Measurements from ENCODE around the gene SLITRK5.
A peak's percentile ranks its signal among the peaks of the same experiment; 100 is the strongest.

Gene SLITRK5, protein sequence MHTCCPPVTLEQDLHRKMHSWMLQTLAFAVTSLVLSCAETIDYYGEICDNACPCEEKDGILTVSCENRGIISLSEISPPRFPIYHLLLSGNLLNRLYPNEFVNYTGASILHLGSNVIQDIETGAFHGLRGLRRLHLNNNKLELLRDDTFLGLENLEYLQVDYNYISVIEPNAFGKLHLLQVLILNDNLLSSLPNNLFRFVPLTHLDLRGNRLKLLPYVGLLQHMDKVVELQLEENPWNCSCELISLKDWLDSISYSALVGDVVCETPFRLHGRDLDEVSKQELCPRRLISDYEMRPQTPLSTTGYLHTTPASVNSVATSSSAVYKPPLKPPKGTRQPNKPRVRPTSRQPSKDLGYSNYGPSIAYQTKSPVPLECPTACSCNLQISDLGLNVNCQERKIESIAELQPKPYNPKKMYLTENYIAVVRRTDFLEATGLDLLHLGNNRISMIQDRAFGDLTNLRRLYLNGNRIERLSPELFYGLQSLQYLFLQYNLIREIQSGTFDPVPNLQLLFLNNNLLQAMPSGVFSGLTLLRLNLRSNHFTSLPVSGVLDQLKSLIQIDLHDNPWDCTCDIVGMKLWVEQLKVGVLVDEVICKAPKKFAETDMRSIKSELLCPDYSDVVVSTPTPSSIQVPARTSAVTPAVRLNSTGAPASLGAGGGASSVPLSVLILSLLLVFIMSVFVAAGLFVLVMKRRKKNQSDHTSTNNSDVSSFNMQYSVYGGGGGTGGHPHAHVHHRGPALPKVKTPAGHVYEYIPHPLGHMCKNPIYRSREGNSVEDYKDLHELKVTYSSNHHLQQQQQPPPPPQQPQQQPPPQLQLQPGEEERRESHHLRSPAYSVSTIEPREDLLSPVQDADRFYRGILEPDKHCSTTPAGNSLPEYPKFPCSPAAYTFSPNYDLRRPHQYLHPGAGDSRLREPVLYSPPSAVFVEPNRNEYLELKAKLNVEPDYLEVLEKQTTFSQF

DNA sequence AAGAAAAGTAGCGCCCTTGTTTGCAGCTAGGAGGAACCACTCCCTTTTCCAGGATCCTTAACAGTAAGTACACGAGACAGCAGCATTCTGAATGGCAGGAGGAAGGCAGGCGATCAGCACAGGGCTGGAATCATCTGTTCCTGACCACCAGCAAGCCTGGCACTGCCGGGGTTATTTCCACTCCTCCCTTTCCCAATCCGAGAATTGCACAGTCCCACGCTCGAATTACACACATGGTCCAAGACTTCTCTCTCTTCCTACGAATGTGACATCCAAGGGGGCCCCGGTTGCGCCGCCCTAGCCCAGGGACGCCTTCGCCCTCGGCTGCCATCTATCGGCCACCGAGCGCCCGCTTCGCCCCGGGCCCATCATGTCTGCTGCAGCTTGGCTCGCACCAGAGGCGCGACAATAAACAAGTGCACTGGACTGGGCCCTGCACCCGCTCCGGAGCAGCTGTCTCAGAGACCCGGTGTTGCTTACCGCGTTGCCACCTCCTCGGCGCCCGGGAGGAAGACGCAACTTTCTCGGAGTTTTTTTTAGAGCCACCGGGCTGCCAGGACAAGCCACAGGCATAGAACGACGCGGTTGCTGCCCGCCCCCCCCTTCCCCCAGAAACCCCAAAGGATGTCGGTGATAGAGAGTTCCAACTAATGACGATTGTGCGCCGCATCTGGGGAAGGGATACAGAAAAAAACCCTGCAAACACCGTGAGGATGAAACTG is at the start of gene SLITRK5:
TSS of gene SLITRK5 (plus strand) at position 341 of the 722 bp plus-strand sequence. CDS start 4,018 bp downstream, outside the sequence.
- Histone ChIP-seq H3K4me1 (ENCODE audit: insufficient read depth, insufficient read length) (peaks cover 3% of the 10 kb centered on the region), H3K36me3 (ENCODE audit: insufficient read depth, insufficient read length, low read length) (no peaks in the 10 kb centered on the region), H3K4me3 (ENCODE audit: insufficient read length, low read depth) (peak within 1 kb of the TSS; percentile 71), H3K9ac (ENCODE audit: insufficient read length, low read depth) (peak within 1 kb of the TSS; percentile 63), H3K27me3 (ENCODE audit: insufficient read depth, insufficient read length) (peaks cover 28% of the 10 kb centered on the region), H3K9me3 (ENCODE audit: insufficient read depth, low read length) (no peaks in the 10 kb centered on the region)
- no peak for TF ChIP-seq SUZ12 (IDR thresholded peaks at IDR 0.05; ENCODE audit: extremely low read depth, insufficient read depth, insufficient read length)
- TF ChIP-seq YY1 (IDR thresholded peaks at IDR 0.05; ENCODE audit: insufficient read depth, insufficient read length) = no peak
- no peak for TF ChIP-seq ZNF274 (IDR thresholded peaks at IDR 0.05; ENCODE audit: low read depth, low read length)
- DNase-seq (ENCODE audit: low read depth, low spot score) = no peak

DNA sequence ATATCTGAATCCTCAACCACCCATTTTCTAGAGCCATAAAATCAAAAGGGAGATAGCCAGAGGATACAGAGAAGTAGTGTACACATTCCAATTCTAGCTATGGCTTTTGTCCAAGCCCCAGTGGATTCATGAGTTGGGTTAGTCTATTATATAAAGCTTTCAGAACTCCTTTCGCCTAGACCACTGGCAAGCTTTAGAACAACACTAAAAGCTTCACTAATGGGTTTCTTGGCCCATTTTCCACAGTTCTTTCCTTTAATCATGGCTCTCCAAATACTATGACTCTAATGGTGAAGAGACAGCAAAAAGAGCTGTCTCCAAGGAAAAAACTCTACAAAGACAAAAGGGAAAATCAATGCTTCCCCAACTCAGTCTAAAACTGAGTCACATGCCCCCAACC is 48.2 kb upstream of the SLITRK5 start:
- Histone ChIP-seq H3K27me3 (ENCODE audit: insufficient read depth, insufficient read length) (no peaks in the 10 kb centered on the region), H3K36me3 (ENCODE audit: insufficient read depth, insufficient read length, low read length) (no peaks in the 10 kb centered on the region), H3K4me3 (ENCODE audit: insufficient read length, low read depth) (no peak overlapping the region), H3K4me1 (ENCODE audit: insufficient read depth, insufficient read length) (no peaks in the 10 kb centered on the region), H3K9ac (ENCODE audit: insufficient read length, low read depth) (no peak overlapping the region), H3K9me3 (ENCODE audit: insufficient read depth, low read length) (no peaks in the 10 kb centered on the region)
- no peak for DNase-seq (ENCODE audit: low read depth, low spot score)
- no peak for TF ChIP-seq SUZ12 (IDR thresholded peaks at IDR 0.05; ENCODE audit: extremely low read depth, insufficient read depth, insufficient read length)
- TF ChIP-seq YY1 (IDR thresholded peaks at IDR 0.05; ENCODE audit: insufficient read depth, insufficient read length) = no peak
- TF ChIP-seq ZNF274 (IDR thresholded peaks at IDR 0.05; ENCODE audit: low read depth, low read length) = no peak

DNA sequence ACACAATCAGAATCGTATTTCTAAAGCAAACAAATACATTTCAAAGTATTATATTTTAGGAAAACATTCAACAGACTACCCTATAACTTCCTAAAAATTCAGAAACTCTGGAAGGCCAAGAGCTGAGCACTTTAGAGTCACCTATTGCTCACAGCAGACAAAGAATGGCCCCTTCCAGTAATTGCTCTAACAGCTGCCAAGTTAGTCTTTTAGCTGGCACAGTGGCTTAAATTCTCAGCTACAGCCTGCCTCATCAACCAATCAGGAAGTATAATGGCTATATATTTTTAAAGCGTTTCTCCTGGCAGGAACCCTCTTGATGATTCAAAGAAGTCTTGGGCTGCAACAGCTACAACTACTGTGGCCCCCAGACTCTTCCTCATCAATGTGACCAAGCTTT is 14.9 kb upstream of the SLITRK5 start:
- no peak for DNase-seq (ENCODE audit: low read depth, low spot score)
- H3K36me3 ChIP-seq (ENCODE audit: insufficient read depth, insufficient read length, low read length) = no peaks in the 10 kb centered on the region
- no peak overlapping the region for H3K9ac ChIP-seq (ENCODE audit: insufficient read length, low read depth)
- no peaks in the 10 kb centered on the region for H3K27me3 ChIP-seq (ENCODE audit: insufficient read depth, insufficient read length)
- H3K4me3 ChIP-seq (ENCODE audit: insufficient read length, low read depth) = no peak overlapping the region
- no peaks in the 10 kb centered on the region for H3K4me1 ChIP-seq (ENCODE audit: insufficient read depth, insufficient read length)
- no peak for TF ChIP-seq ZNF274 (IDR thresholded peaks at IDR 0.05; ENCODE audit: low read depth, low read length)
- no peak for TF ChIP-seq YY1 (IDR thresholded peaks at IDR 0.05; ENCODE audit: insufficient read depth, insufficient read length)
- TF ChIP-seq SUZ12 (IDR thresholded peaks at IDR 0.05; ENCODE audit: extremely low read depth, insufficient read depth, insufficient read length) = no peak
- H3K9me3 ChIP-seq (ENCODE audit: insufficient read depth, low read length) = no peaks in the 10 kb centered on the region

- no peaks in the 10 kb centered on the region for H3K27me3 ChIP-seq (ENCODE audit: insufficient read depth, insufficient read length)
Measured at GRCh38 chr13:87661471-87661870, 9.7 kb upstream of the SLITRK5 start.

GRCh38 chr13:87666831-87667230 is 4.3 kb upstream of the SLITRK5 start:
- Histone ChIP-seq H3K4me1 (ENCODE audit: insufficient read depth, insufficient read length) (no peaks in the 10 kb centered on the region), H3K9ac (ENCODE audit: insufficient read length, low read depth) (no peak overlapping the region), H3K4me3 (ENCODE audit: insufficient read length, low read depth) (no peak overlapping the region), H3K27me3 (ENCODE audit: insufficient read depth, insufficient read length) (no peaks in the 10 kb centered on the region), H3K36me3 (ENCODE audit: insufficient read depth, insufficient read length, low read length) (no peaks in the 10 kb centered on the region), H3K9me3 (ENCODE audit: insufficient read depth, low read length) (no peaks in the 10 kb centered on the region)
- TF ChIP-seq SUZ12 (IDR thresholded peaks at IDR 0.05; ENCODE audit: extremely low read depth, insufficient read depth, insufficient read length) = no peak
- TF ChIP-seq YY1 (IDR thresholded peaks at IDR 0.05; ENCODE audit: insufficient read depth, insufficient read length) = no peak
- no peak for TF ChIP-seq ZNF274 (IDR thresholded peaks at IDR 0.05; ENCODE audit: low read depth, low read length)
- no peak for DNase-seq (ENCODE audit: low read depth, low spot score)

More at GRCh38 chr13:87661471-87661870, 9.7 kb upstream of the SLITRK5 start:
- no peaks in the 10 kb centered on the region for H3K36me3 ChIP-seq (ENCODE audit: insufficient read depth, insufficient read length, low read length)
- no peak overlapping the region for H3K4me3 ChIP-seq (ENCODE audit: insufficient read length, low read depth)
- H3K9me3 ChIP-seq (ENCODE audit: insufficient read depth, low read length) = no peaks in the 10 kb centered on the region
- TF ChIP-seq SUZ12 (IDR thresholded peaks at IDR 0.05; ENCODE audit: extremely low read depth, insufficient read depth, insufficient read length) (no peak), YY1 (IDR thresholded peaks at IDR 0.05; ENCODE audit: insufficient read depth, insufficient read length) (no peak), ZNF274 (IDR thresholded peaks at IDR 0.05; ENCODE audit: low read depth, low read length) (no peak)
- DNase-seq (ENCODE audit: low read depth, low spot score) = no peak
- H3K9ac ChIP-seq (ENCODE audit: insufficient read length, low read depth) = no peak overlapping the region
- no peaks in the 10 kb centered on the region for H3K4me1 ChIP-seq (ENCODE audit: insufficient read depth, insufficient read length)

GRCh38 chr13:87667686-87668085 is 3.5 kb upstream of the SLITRK5 start:
- no peaks in the 10 kb centered on the region for H3K36me3 ChIP-seq (ENCODE audit: insufficient read depth, insufficient read length, low read length)
- no peak for DNase-seq (ENCODE audit: low read depth, low spot score)
- H3K9ac ChIP-seq (ENCODE audit: insufficient read length, low read depth) = no peak overlapping the region
- no peaks in the 10 kb centered on the region for H3K9me3 ChIP-seq (ENCODE audit: insufficient read depth, low read length)
- no peaks in the 10 kb centered on the region for H3K4me1 ChIP-seq (ENCODE audit: insufficient read depth, insufficient read length)
- TF ChIP-seq ZNF274 (IDR thresholded peaks at IDR 0.05; ENCODE audit: low read depth, low read length) (no peak), SUZ12 (IDR thresholded peaks at IDR 0.05; ENCODE audit: extremely low read depth, insufficient read depth, insufficient read length) (no peak), YY1 (IDR thresholded peaks at IDR 0.05; ENCODE audit: insufficient read depth, insufficient read length) (no peak)
- no peak overlapping the region for H3K4me3 ChIP-seq (ENCODE audit: insufficient read length, low read depth)
- no peaks in the 10 kb centered on the region for H3K27me3 ChIP-seq (ENCODE audit: insufficient read depth, insufficient read length)
